H1 (cell line): ENCODE measurements around the gene CDYL2. TPM values are rescaled to one million over a fixed set of nuclear protein-coding genes. Genes with fewer than 3 reads are reported as not detected.

Source experiments
- CTCF ChIA-PET: fragments of 300-600 bp; sonication (Branson Sonifier 250); formaldehyde crosslinking; loops from one replicate; lab custom pipeline; 2021; ENCODE audit not compliant: partially characterized antibody; lab: Charles Lee
- POLR2A ChIA-PET: fragments of 300-600 bp; sonication (Branson Sonifier 250); formaldehyde crosslinking; loops from one replicate; lab custom pipeline; 2021; ENCODE audit warnings: inconsistent platforms; ENCODE audit not compliant: partially characterized antibody; lab: Charles Lee
- DNase-seq, 2 experiments: peaks; one replicate each; pipeline versions ENCODE4 v3.0.0 to v3.0.0-alpha.2; 2010 to 2022; ENCODE audit warnings: low spot score in 2 of 2, low read depth in 1 of 2, mixed read lengths in 1 of 2
- FAIRE-seq: peaks from 2 replicates; lab custom pipeline; 2011; peaks lifted over from hg19 to GRCh38; lab: Jason Lieb, UNC
- H2AFZ ChIP-seq: 2 replicates; pipeline ENCODE4 v1.8.1; 2012; ENCODE audit warnings: low read length, inconsistent platforms
- H2AK5ac ChIP-seq: 2 replicates; pipeline ENCODE4 v1.6.1; 2013; ENCODE audit warnings: low read depth, low read length
- H2BK120ac ChIP-seq: replicated peaks from 2 replicates; pipeline ENCODE3; 2013; ENCODE audit warnings: low read depth, low read length, inconsistent platforms
- H2BK12ac ChIP-seq: 2 replicates; pipeline ENCODE4 v1.6.1; 2013; ENCODE audit warnings: low read depth, low read length
- H2BK15ac ChIP-seq: 2 replicates; pipeline ENCODE4 v1.6.1; 2013; ENCODE audit warnings: low read length
- H2BK20ac ChIP-seq: 2 replicates; pipeline ENCODE4 v1.6.1; 2013; ENCODE audit warnings: low read length
- H2BK5ac ChIP-seq: 2 replicates; pipeline ENCODE4 v1.6.1; 2013; ENCODE audit warnings: low read depth, low read length
- H3K14ac ChIP-seq: 2 replicates; pipeline ENCODE4 v1.6.1; 2013; ENCODE audit warnings: inconsistent platforms; ENCODE audit not compliant: insufficient read length
- H3K18ac ChIP-seq: 2 replicates; pipeline ENCODE4 v1.6.1; 2013; ENCODE audit warnings: low read length; ENCODE audit errors: extremely low read depth
- H3K23ac ChIP-seq: 2 replicates; pipeline ENCODE4 v1.6.1; 2013; ENCODE audit warnings: inconsistent platforms; ENCODE audit not compliant: insufficient read length
- H3K23me2 ChIP-seq: 2 replicates; pipeline ENCODE4 v1.6.1; 2013; ENCODE audit warnings: low read depth, low read length
- H3K27ac ChIP-seq: 2 replicates; pipeline ENCODE4 v1.6.1; 2011; ENCODE audit warnings: low read depth, low read length, inconsistent platforms
- H3K27me3 ChIP-seq, 4 experiments: replicated peaks in 1 of 4; 1 replicate in 1 of 4; 2 replicates in 3 of 4; pipeline versions ENCODE4 v1.6.1 to v1.8.1; 2011 to 2013; ENCODE audit warnings: low read length in 3 of 4, mild to moderate bottlenecking in 3 of 4, inconsistent platforms in 2 of 4, mixed read lengths in 2 of 4, moderate library complexity in 1 of 4; ENCODE audit not compliant: control insufficient read depth in 3 of 4, insufficient read depth in 3 of 4; ENCODE audit errors: extremely low read depth in 1 of 4
- H3K36me3 ChIP-seq, 4 experiments: 2 replicates each; pipeline versions ENCODE4 v1.6.1 to v1.8.1; 2011 to 2013; ENCODE audit warnings: mild to moderate bottlenecking in 4 of 4, low read length in 3 of 4, moderate library complexity in 2 of 4, control low read depth in 1 of 4, inconsistent platforms in 1 of 4; ENCODE audit not compliant: insufficient read depth in 4 of 4, control insufficient read depth in 2 of 4
- H3K4ac ChIP-seq: replicated peaks from 2 replicates; pipeline ENCODE3; 2013; ENCODE audit warnings: low read length, low read depth, mixed read lengths, inconsistent platforms; ENCODE audit not compliant: insufficient read length
- H3K4me1 ChIP-seq, 4 experiments: replicated peaks in 1 of 4; 1 replicate in 1 of 4; 2 replicates in 3 of 4; pipeline versions ENCODE4 v1.6.1 to v1.8.1; 2011 to 2013; ENCODE audit warnings: low read length in 3 of 4, inconsistent platforms in 2 of 4, mixed read lengths in 1 of 4; ENCODE audit not compliant: insufficient read depth in 4 of 4, control insufficient read depth in 3 of 4
- H3K4me2 ChIP-seq, 2 experiments: 2 replicates each; pipeline versions ENCODE4 v1.6.1 to v1.8.1; 2011 to 2013; ENCODE audit warnings: low read depth in 2 of 2, low read length in 2 of 2, control low read depth in 1 of 2, inconsistent platforms in 1 of 2, mild to moderate bottlenecking in 1 of 2; ENCODE audit not compliant: insufficient read depth in 1 of 2
- H3K4me3 ChIP-seq, 4 experiments: fragments of 200-600, 300-600 bp in 1 of 4; sonication (generic), shearing (Covaris generic), sonication (Bioruptor Twin) in 1 of 4; 2 replicates each; pipeline versions ENCODE4 v1.5.1 to v1.8.1; 2011 to 2016; ENCODE audit warnings: low read length in 4 of 4, low read depth in 3 of 4, control low read depth in 2 of 4, inconsistent platforms in 2 of 4, mild to moderate bottlenecking in 2 of 4, mixed read lengths in 1 of 4, moderate library complexity in 1 of 4; ENCODE audit not compliant: insufficient read depth in 2 of 4; ENCODE audit errors: extremely low read depth in 1 of 4
- H3K56ac ChIP-seq: replicated peaks from 2 replicates; pipeline ENCODE3; 2013; ENCODE audit warnings: low read depth, mild to moderate bottlenecking, mixed read lengths, low read length, inconsistent platforms; ENCODE audit not compliant: insufficient read length
- H3K79me1 ChIP-seq: 2 replicates; pipeline ENCODE4 v1.6.1; 2013; ENCODE audit warnings: low read depth, low read length, control low read depth
- H3K79me2 ChIP-seq, 2 experiments: 2 replicates each; pipeline versions ENCODE4 v1.6.1 to v1.8.1; 2012 to 2013; ENCODE audit warnings: low read length in 2 of 2, mild to moderate bottlenecking in 2 of 2, inconsistent platforms in 1 of 2; ENCODE audit not compliant: insufficient read depth in 2 of 2, control insufficient read depth in 1 of 2
- H3K9ac ChIP-seq, 4 experiments: replicated peaks in 1 of 4; 1 replicate in 1 of 4; 2 replicates in 3 of 4; pipeline versions ENCODE4 v1.6.1 to v1.8.1; 2011 to 2013; ENCODE audit warnings: low read depth in 3 of 4, low read length in 3 of 4, control low read depth in 2 of 4, mild to moderate bottlenecking in 2 of 4, moderate library complexity in 2 of 4, inconsistent platforms in 1 of 4; ENCODE audit errors: extremely low read depth in 1 of 4
- H3K9me3 ChIP-seq, 2 experiments: 2 replicates each; pipeline versions ENCODE4 v1.6.1 to v1.8.1; 2012 to 2013; ENCODE audit warnings: mild to moderate bottlenecking in 2 of 2, moderate library complexity in 2 of 2, control low read depth in 1 of 2, inconsistent platforms in 1 of 2, low read depth in 1 of 2, low read length in 1 of 2, mixed read lengths in 1 of 2; ENCODE audit not compliant: insufficient read depth in 2 of 2
- H4K20me1 ChIP-seq, 2 experiments: replicated peaks in 1 of 2; 2 replicates each; pipeline versions ENCODE3 to v1.8.1; 2011 to 2013; ENCODE audit warnings: inconsistent platforms in 2 of 2, low read length in 2 of 2, mild to moderate bottlenecking in 1 of 2; ENCODE audit not compliant: insufficient read depth in 2 of 2, control insufficient read depth in 1 of 2
- H4K5ac ChIP-seq: 2 replicates; pipeline ENCODE4 v1.6.1; 2013; ENCODE audit warnings: low read length, low read depth, mixed read lengths, inconsistent platforms; ENCODE audit not compliant: insufficient read length
- H4K8ac ChIP-seq: 2 replicates; pipeline ENCODE4 v1.8.0; 2013; ENCODE audit warnings: mild to moderate bottlenecking, moderate library complexity, low read length, inconsistent platforms; ENCODE audit not compliant: insufficient read depth; ENCODE audit errors: extremely low read depth
- H4K91ac ChIP-seq: replicated peaks from 2 replicates; pipeline ENCODE3; 2013; ENCODE audit warnings: low read length, mixed read lengths, inconsistent platforms; ENCODE audit not compliant: insufficient read length
- CBX5 ChIP-seq: fragments of 300-800, 300-1000 bp; sonication (generic); IDR thresholded peaks from 2 replicates; pipeline ENCODE4 v1.7.1; 2016; ENCODE audit warnings: antibody characterized with exemption, low read length, low read depth
- MAX ChIP-seq: IDR thresholded peaks from 2 replicates; pipeline ENCODE4 v1.6.1; 2012; ENCODE audit warnings: inconsistent platforms
- WGBS, 2 experiments: shearing (Covaris generic) in 1 of 2; methylation state at CpG; one replicate each; pipeline versions ENCODE4 v1.1.6 to v1.1.7; 2013 to 2015; ENCODE audit warnings: low lambda C conversion rate in 2 of 2, mixed read lengths in 2 of 2, inconsistent platforms in 1 of 2, low coverage in 1 of 2, missing lambda C conversion rate in 1 of 2; ENCODE audit not compliant: insufficient replicate concordance in 2 of 2, insufficient coverage in 1 of 2, insufficient read length in 1 of 2; ENCODE audit errors: extremely low coverage in 1 of 2, missing lambda C conversion rate in 1 of 2; 5-methylcytosine and 5-hydroxymethylcytosine counted together
- polyA plus RNA-seq, 7 experiments: library from polyadenylated mRNA; depleted of rRNA in 3 of 7; stranded (reverse) in 5 of 7; unstranded in 2 of 7; fragments of >200 nt in 5 of 7; fragments of 200-250 nt in 2 of 7; gene quantifications; 1 replicate in 5 of 7; 2 replicates in 1 of 7; 4 replicates in 1 of 7; pipeline versions ENCODE4 v1.2.1 to v1.2.3, GENCODE V29; 2011 to 2013; ENCODE audit warnings: missing spikeins in 2 of 7, mixed read lengths in 2 of 7
- total RNA-seq: library from RNA; stranded (reverse); fragmentation: NEBNext Ultra II Directional; extraction: Animal tissue kit (Norgen Biotek cat#: 25700); gene quantifications from 2 replicates; pipeline ENCODE4 v1.2.1, GENCODE V29; 2021

The CDYL2 gene
- total and polyA plus RNA-seq, 2 of the 8 experiments (the other 6 are each of a cell fraction or from before 2014, with no cell fraction given), result 0.33 to 5.3 TPM

GRCh38 chr16:80718480-80719220 is 85.7 kb downstream of the CDYL2 start:
- no peak for DNase-seq
- no peak overlapping the region for H2BK20ac ChIP-seq
- POLR2A ChIA-PET, result no interaction called here
- H2BK120ac ChIP-seq, result no peak overlapping the region
- no peak overlapping the region for H3K56ac ChIP-seq
- no peak overlapping the region for H3K4me3 ChIP-seq
- peaks cover 0 to 2% (median 0%) of the 10 kb centered on the region in 4 experiments; a peak in 1 of 7 replicates for H3K4me1 ChIP-seq
- no peaks in the 10 kb centered on the region for H4K20me1 ChIP-seq
- no peaks in the 10 kb centered on the region for H3K79me1 ChIP-seq
- no peak overlapping the region for H2BK15ac ChIP-seq
- 83% methylated on average over 10 of the region's 10 CpGs; no CpG with 5 or more reads in 1 of the 2 experiments for WGBS, 2 experiments
- H3K4ac ChIP-seq, result no peak overlapping the region
- no peak for FAIRE-seq
- no peak overlapping the region for H3K18ac ChIP-seq
- H3K23ac ChIP-seq, result no peak overlapping the region
- H4K8ac ChIP-seq, result no peak overlapping the region
- H3K9me3 ChIP-seq, result peaks cover 28 to 46% of the 10 kb centered on the region in 2 experiments; a peak in 3 of 4 replicates
- H2AFZ ChIP-seq, result no peak overlapping the region
- H3K23me2 ChIP-seq, result peaks cover 9% of the 10 kb centered on the region; the same call in 1 of the 2 replicates
- H2AK5ac ChIP-seq, result no peak overlapping the region
- TF ChIP-seq CBX5, result no peak
- TF ChIP-seq MAX, result 0 out of 2 replicates have a peak, but pooled peaks have one; percentile 30
- H3K14ac ChIP-seq, result no peak overlapping the region
- no peak overlapping the region; a peak in 1 of 4 replicates for H3K4me2 ChIP-seq
- CTCF ChIA-PET, result no interaction called here
- H3K27ac ChIP-seq, result no peak overlapping the region
- H3K9ac ChIP-seq, result no peak overlapping the region
- no peaks in the 10 kb centered on the region; a peak in 1 of 7 replicates for H3K27me3 ChIP-seq
- H2BK5ac ChIP-seq, result no peak overlapping the region
- no peak overlapping the region for H2BK12ac ChIP-seq
- no peak overlapping the region for H4K91ac ChIP-seq
- H3K79me2 ChIP-seq, result no peaks in the 10 kb centered on the region
- H3K36me3 ChIP-seq, result no peaks in the 10 kb centered on the region
- no peak overlapping the region for H4K5ac ChIP-seq
